Activated CD4-positive, CD25-positive, alpha-beta regulatory T cell treated with anti-CD3 and anti-CD28 coated beads, Interleukin-2, amount 50 U/mL, for 72 hours (primary cell): ENCODE results near the gene LITAF.

Experiments
- DNase-seq: peaks from one replicate; pipeline ENCODE4 v3.0.0; 2021

LITAF gene

GRCh38 chr16:11586856-11587642 is at the start of gene LITAF:
LITAF (minus strand) TSS chr16:11586919; CDS start chr16:11556730, 30,189 bp downstream.
- DNase-seq = peak; percentile 71

GRCh38 chr16:11636172-11636721 is 49.5 kb upstream of the LITAF start:
- no peak for DNase-seq

- DNase-seq = no peak
Observed at GRCh38 chr16:11635679-11636171, 49.0 kb upstream of the LITAF start.

GRCh38 chr16:11635113-11635652 is 48.5 kb upstream of the LITAF start:
- DNase-seq = no peak

GRCh38 chr16:11634312-11634711 is 47.6 kb upstream of the LITAF start:
- no peak for DNase-seq

DNA sequence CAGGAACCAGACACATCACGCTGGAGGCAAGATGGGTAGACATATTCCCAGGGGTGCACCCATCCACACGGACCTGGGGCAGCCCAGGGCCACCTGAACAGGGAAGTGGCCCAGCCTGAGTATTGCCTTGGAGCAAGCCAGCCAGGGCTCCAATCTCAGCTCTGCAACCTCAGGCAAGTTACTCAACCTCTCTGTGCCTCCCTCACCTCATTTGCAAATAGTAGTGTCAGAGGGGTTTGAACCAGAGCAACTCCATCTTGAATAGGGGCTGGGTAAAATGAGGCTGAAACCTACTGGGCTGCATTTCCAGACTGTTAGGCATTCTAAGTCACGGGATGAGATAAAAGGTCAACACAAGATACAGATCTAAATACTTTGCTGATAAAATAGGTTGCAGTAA is 46.4 kb upstream of the LITAF start:
- no peak for DNase-seq

DNA sequence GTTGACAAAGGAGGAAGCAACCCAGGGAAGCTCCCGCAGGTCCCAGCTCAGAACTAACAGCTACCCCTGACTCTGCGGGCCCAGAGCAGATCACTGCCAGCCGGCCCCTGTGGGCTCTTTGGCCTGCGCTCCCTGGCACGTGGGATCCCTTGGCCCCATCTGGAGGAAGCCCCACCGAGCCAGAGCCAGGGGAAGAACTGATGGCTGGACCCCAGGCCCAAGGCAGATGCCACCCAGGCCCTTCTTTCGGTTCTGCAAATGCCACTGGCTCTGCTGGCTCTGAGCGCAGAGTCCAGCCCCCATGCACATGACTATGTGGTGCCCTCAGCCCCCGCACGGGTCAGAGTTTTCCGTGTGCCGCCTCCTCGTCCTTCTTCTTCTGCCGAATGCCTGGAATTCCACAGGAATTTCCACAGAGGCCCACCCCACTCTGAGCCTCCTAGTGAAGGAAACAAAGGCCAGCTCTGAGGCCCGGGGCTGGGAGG is 45.8 kb upstream of the LITAF start:
- DNase-seq = no peak

- no peak for DNase-seq
Observed at GRCh38 chr16:11631214-11631613, 44.5 kb upstream of the LITAF start.

DNA sequence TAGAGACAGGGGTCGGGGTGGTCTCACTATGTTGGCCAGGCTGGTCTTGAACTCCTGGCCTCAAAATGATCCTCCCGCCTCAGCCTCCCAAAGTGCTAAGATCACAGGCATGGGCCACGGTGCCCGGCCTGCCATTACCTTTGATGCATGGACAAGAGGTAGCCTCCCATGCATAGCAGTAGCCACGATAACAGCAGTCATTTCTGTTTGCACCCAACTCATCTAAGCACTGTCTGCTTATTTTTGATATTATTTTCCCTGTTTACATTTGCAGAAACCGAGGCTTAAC is 44.0 kb upstream of the LITAF start:
- DNase-seq = no peak

GRCh38 chr16:11630046-11630767 is 43.5 kb upstream of the LITAF start:
- no peak for DNase-seq

DNA sequence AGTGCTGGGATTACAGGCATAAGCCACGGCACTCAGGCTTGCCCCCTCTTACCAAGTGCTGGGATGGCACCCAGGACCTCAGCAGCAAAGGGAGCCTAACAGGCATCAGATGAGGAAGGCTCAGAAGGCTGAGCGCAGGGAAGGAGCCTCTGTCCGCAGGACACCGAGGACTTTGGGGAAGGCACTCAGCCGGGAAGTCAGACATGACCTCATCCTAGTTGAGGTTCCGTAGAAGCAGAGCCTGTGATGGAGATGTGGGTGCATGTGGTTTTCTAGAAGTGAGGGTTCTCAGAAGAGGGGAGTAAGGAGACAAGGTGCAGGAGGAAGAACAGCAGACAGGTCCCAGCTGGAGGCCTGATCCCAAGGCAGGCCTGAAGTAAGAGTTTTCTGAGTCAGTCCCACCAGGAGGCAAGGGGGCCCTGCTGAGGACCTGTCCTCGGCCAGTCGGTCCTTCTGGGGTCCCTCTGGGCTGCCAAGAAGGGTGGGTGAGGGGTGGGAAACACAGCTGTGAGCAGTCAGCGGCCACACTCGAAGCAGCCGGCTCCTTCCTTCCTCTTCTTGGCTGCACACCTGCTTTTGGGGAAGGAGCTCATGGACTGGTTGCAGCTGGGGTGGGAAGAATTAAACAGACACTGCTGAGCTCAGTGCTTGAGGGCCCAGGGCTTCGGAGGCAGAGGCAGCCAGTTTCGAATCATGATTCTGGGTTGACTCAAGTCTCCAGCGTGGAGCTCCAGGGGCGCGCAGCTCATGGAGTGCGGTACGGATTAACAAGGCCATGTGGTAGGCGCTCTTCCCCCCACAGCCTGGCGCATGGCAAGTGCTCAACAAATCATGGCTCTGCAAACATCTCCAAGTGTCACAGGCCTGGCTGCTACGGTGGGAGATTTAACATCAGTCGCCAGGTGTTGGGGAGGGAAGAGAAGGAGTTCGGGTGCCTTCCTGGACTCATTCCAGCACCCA is 42.6 kb upstream of the LITAF start:
- no peak for DNase-seq

- DNase-seq = no peak
Observed at GRCh38 chr16:11627822-11628457, 41.2 kb upstream of the LITAF start.

DNA sequence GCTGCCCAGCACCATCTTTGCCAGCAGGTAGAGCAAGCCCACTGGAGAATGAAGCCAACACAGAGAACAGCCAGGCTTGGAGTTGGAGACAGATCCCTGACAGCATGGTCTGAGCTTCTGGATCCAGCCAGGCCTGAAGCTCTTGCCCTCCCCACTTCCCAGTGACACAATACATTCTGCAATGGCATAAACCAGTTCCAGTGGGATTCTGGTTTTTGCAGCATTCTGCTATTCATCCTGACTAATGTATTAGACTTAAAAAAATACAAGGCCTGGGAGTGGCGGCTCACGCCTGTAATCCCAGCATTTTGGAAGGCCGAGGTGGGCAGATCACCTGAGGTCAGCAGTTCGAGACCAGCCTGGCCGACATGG is 40.6 kb upstream of the LITAF start:
- no peak for DNase-seq

- no peak for DNase-seq
Observed at GRCh38 chr16:11626657-11627291, 40.1 kb upstream of the LITAF start.

DNA sequence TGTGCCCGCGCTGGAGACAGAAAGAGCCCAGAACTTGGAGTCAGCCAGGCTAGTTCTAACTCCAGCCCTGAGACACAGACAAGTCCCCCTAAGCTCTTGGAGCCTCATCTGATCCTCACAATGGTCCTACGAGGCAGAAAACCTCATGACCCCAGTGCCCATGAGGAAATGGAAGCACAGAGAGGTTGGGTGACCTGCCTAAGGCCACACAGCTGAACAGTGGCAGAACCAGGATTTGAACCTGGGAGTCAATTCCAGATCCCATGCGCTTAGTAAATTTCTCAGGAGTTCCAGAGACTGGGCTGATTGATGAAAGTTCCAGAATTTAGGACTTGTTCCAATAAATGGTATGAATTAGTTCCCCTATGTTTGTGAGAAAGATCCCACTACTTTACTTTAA is 39.0 kb upstream of the LITAF start:
- DNase-seq = no peak

- no peak for DNase-seq
Observed at GRCh38 chr16:11624636-11625607, 38.2 kb upstream of the LITAF start.

GRCh38 chr16:11624205-11624604 is 37.5 kb upstream of the LITAF start:
- DNase-seq = no peak

GRCh38 chr16:11621920-11622651 is 35.4 kb upstream of the LITAF start:
- peak; percentile 45 for DNase-seq

DNA sequence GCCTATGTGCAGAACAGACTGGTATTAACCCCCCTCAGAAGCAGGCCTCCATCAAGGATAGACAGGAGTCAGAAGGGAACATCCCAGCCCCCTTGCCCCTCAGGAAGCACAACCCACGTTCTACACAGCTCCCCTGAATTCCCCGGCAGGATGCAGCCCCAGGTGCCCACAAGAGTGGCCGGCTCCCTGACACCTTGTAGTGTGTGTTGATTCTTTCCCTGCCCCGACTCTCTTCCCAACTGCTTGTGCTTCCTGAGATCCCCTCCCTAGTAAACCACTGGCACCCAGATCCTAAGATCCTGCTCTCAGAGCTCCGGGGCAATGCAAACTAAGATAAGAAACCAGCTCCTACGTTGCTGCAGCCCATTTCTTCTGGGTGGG is 34.8 kb upstream of the LITAF start:
- DNase-seq = no peak
